Inferior parietal cortex (tissue), 1 donor: Measurements from ENCODE around the gene RAB18.
"Not testable (repeated sequence)": the region's sequence is repeated elsewhere in the genome, so short reads cannot be mapped to it uniquely, and the experiment has no call there.

Experiments used
- DNase-seq: peaks from one replicate; pipeline ENCODE4 v3.0.0-alpha.2; 2016; ENCODE audit errors: extremely low spot score

RAB18 gene

DNA sequence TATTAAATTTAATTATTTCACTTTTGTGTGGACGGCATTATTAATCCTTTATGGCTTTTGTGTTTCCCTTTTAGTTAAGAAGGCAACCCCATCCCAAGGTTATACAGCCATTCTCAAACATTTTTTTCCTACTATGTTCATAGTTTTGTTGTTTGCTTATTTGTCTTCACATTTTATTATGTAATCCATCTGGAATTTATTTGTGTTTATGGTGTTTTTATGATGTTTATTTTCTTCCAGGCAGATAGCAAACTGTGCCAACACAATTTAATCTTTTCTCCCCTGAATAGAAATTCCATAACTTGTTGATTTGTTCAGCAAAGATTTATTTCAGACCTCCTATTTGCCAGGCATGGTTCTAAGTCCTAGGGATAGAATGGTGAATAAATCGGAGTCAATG lies 42.9 kb downstream of the RAB18 start:
- DNase-seq, result no peak

DNA sequence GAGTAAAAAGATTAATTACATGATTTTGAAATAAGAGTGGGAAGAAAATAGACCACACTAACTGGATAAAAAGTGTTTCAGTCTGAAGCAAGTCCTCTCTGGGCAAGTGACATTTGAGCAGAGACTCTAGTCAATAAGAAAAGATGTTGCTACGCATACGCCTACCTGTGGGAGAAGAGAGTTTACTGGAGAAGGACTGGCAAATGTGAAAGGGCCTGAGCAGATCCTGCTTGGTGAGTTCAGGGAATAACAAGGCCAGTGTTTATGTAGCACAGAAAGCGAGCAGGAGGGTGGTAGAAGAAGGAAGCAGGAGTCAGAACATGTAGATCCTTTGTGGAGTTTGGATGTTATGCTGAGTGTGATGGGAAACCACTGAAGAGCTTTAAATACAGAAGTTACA lies 43.4 kb downstream of the RAB18 start:
- DNase-seq, result no peak

- DNase-seq, result no peak
Measured at GRCh38 chr10:27550823-27551222, 46.7 kb downstream of the RAB18 start.

DNA sequence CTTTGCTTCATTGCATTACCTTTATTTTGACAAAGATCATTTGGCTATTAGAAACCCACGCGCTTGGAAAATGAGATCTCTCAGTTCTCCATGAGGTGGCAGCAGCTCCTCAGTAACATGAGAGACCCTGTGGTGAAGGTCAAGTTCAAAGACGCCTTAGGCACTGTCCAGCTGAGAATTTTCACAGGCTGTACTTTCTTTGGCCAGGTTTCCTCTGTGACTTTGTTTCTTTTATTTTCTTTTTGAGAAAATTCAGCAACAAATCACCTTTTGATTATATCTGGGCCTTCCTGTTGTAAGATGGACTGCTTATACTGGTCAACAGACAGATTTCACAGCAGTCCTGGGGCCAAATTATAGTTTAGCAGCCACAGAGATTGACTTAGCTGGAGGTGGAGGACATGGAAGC lies 54.5 kb downstream of the RAB18 start:
- DNase-seq, result peak; percentile 69

DNA sequence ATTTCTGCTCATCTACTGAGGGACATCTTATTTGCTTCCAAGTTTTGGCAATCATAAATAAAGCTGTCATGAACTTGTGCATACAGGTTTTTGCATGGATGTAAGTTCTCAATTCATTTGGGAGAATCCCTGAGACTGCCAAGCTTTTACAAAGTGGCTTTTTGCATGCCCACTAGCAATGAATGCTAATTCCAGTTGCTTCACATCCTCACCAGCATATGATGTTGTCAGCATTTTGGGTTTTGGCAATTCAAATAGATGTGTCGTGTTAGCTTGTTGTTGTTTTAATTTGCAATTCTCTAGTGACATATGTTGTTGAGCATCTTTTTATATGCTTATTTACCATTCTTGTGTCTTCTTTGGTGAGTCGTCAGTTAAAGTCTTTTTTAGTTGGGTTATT lies 57.2 kb downstream of the RAB18 start:
- no peak for DNase-seq

DNA sequence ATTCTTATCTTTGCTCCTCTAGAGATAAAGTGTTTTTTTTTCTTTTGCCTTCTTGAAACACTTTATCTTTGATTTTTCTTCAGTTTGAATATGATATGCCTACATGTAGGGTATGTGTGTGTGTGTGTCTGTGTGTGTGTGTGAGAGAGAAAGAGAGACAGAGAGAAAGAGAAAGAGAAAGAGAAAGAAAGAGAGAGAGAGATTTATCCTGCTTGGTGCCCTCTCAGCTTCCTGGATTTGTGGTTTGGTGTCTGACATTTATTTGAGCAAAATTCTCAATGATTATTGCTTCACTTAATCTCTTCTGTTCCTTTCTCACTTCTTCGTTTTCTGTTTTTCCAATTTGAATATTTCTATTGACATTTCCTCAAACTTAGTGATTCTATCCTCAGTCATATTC lies 60.3 kb downstream of the RAB18 start:
- no peak for DNase-seq

GRCh38 chr10:27564880-27565279 lies 60.8 kb downstream of the RAB18 start:
- DNase-seq, result no peak

DNA sequence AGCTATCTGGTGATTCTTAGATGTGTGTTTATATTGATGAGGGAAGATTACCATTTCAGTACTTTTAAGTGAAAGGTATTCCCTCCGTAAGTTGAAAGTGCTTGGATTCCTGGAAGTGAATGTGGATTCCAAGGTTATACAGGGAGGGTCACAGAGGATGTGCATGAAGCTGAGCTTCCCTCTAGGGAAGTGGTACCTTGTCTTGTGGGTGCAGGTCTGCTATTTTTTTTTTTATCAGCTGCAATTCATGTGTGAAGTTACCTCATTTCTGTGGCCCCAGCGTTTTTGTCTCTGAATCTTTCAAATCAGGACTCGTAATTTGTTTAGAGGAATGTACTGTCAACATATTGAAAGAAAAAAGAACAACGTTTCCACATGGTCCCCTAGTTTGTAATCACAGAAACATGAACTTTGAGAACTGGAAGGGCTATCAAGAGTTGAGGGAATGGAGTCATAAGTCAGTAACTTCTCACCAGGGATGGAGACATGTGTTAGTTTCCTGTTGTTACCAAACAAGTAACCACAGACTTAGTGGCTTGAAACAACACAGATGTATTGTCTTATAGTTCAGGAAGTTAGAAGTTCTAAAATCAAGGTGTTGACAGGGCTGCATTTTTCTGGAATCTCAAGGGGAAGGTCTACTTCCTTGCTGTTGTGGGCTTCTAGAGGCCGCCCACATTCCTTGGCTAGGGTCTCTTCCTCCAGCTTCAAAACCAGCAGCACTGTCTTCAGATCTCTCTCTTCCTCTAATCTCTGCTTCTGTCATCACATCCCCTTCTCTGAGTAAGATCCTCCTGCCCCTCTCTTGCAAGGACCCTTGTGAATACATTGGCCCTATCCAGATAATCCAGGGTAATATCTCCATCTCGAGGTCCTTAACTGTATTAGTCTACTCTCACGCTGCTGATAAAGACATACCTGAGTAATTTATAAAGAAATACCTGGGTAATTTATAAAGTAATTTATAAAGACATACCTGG lies 64.4 kb downstream of the RAB18 start:
- DNase-seq, result no peak

- no peak for DNase-seq
Measured at GRCh38 chr10:27569946-27570345, 65.8 kb downstream of the RAB18 start.

- not testable (repeated sequence) for DNase-seq
Measured at GRCh38 chr10:27577038-27577437, 72.9 kb downstream of the RAB18 start.

DNA sequence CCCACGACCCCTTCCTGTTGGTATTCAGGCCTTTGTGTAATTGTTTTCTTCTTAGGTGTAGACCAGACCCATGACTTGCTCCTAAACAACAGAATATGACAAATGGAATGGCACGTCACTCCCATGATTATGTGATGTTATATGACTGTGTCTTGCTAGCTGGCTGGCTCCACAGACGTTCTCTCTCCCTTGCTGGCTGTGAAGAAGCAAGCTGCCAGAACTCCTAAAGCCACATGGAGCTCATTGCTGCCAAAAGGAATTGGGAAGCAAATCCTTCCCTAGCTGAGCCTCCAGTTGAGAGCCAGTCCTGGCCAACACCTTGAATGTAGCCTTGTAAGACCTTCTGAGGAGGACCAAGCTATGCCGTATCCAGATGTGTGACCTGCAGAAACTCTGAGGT lies 74.2 kb downstream of the RAB18 start:
- no peak for DNase-seq

DNA sequence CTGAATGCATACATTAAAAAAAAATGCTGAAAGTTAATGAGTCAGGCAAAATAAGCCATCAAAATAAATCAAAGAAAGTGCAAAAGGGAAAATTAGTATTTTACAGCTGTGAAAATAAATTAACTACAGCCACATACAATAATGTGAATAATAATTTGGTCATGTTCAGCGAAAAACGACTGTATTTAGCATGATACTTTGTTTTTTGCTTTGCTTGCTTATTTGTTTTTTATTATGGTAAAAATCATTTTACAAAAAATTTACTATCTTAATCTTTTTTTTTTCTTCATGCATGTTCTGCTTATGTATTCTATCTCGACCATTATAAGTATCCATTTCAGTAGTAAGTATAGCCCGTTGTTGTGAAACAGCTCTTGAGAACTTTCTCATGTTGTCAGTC lies 77.1 kb downstream of the RAB18 start:
- no peak for DNase-seq

- no peak for DNase-seq
Measured at GRCh38 chr10:27584302-27584701, 80.2 kb downstream of the RAB18 start.
